ENCODE measurements around the gene CHRNB4. TPM values are rescaled to one million over a fixed set of nuclear protein-coding genes. Genes with fewer than 3 reads are reported as not detected.
A peak's percentile ranks its signal among the peaks of the same experiment; 100 is the strongest.

CHRNB4 gene
- polyA plus RNA-seq, 1 donor, result 3.3 TPM

- DNase-seq, result no peak
Measured at GRCh38 chr15:78633348-78633747, 7.7 kb downstream of the CHRNB4 start.

GRCh38 chr15:78630886-78631633 lies 9.9 kb downstream of the CHRNB4 start:
- no peak for DNase-seq

GRCh38 chr15:78629716-78630065 lies 11.3 kb downstream of the CHRNB4 start:
- no peak for DNase-seq

GRCh38 chr15:78629031-78629715 lies 11.8 kb downstream of the CHRNB4 start:
- DNase-seq, result no peak

- no peak for DNase-seq
Measured at GRCh38 chr15:78628227-78628626, 12.8 kb downstream of the CHRNB4 start.

- DNase-seq, result no peak
Measured at GRCh38 chr15:78627348-78627747, 13.7 kb downstream of the CHRNB4 start.

GRCh38 chr15:78626381-78626995 lies 14.5 kb downstream of the CHRNB4 start:
- no peak for DNase-seq

- DNase-seq, result no peak
Measured at GRCh38 chr15:78625606-78626280, 15.3 kb downstream of the CHRNB4 start.

- no peak for DNase-seq
Measured at GRCh38 chr15:78624651-78625590, 16.1 kb downstream of the CHRNB4 start.

- DNase-seq, result no peak
Measured at GRCh38 chr15:78623786-78624497, 17.1 kb downstream of the CHRNB4 start.

GRCh38 chr15:78621810-78622402 lies 19.1 kb downstream of the CHRNB4 start:
- no peak for DNase-seq

GRCh38 chr15:78620527-78621421 lies 20.2 kb downstream of the CHRNB4 start, which contains the start of gene CHRNA3:
Gene CHRNA3 (minus strand): TSS chr15:78620996. CDS start chr15:78620794, 202 bp downstream.
- DNase-seq, result no peak

GRCh38 chr15:78620021-78620526 lies 20.9 kb downstream of the CHRNB4 start:
- no peak for DNase-seq

- no peak for DNase-seq
Measured at GRCh38 chr15:78619022-78619950, 21.7 kb downstream of the CHRNB4 start.

- peak; percentile 88 for DNase-seq
Measured at GRCh38 chr15:78618490-78618934, 22.5 kb downstream of the CHRNB4 start.

GRCh38 chr15:78618064-78618463 lies 22.9 kb downstream of the CHRNB4 start:
- no peak for DNase-seq

GRCh38 chr15:78617516-78617915 lies 23.5 kb downstream of the CHRNB4 start:
- DNase-seq, result no peak

- DNase-seq, result no peak
Measured at GRCh38 chr15:78617076-78617475, 23.9 kb downstream of the CHRNB4 start.

All from left kidney (tissue), 2 donors.